Upper lobe of right lung (tissue), 1 donor: ENCODE results near the gene TOP1. TPM values are rescaled to one million over a fixed set of nuclear protein-coding genes. Genes with fewer than 3 reads are reported as not detected.

Experiments used
- ATAC-seq: fragments of 200-7000 bp; cut with Tn5 transposase; one replicate; pipeline ENCODE4 v1.9.1; 2020; ENCODE audit warnings: mild to moderate bottlenecking, moderate library complexity
- DNase-seq: peaks from one replicate; pipeline ENCODE4 v3.0.0-alpha.2; 2020
- H3K27ac ChIP-seq: fragments of 200-600 bp; one replicate; pipeline ENCODE4 v1.8.0; 2022
- H3K27me3 ChIP-seq: fragments of 200-600 bp; one replicate; pipeline ENCODE4 v1.8.0; 2022; ENCODE audit warnings: mild to moderate bottlenecking
- H3K36me3 ChIP-seq: fragments of 200-600 bp; one replicate; pipeline ENCODE4 v1.8.0; 2022
- H3K4me1 ChIP-seq: fragments of 200-600 bp; one replicate; pipeline ENCODE4 v1.8.0; 2022
- H3K4me3 ChIP-seq: fragments of 200-600 bp; one replicate; pipeline ENCODE4 v1.8.0; 2022; ENCODE audit warnings: mild to moderate bottlenecking
- H3K9me3 ChIP-seq: fragments of 200-600 bp; one replicate; pipeline ENCODE4 v1.8.0; 2022
- intact Hi-C: fragments of 100-400 bp; cut with DNase I; formaldehyde crosslinking; loops from one replicate; pipeline ENCODE4 v1.11.0; 2022
- total RNA-seq: library from RNA; stranded (reverse); fragmentation: NEBNext Ultra II Directional; extraction: Animal tissue kit (Norgen Biotek cat#: 25700); gene quantifications from one replicate; pipeline ENCODE4 v1.2.1, GENCODE V29; 2021
- TF ChIP-seq, protein P1 (sequence below): fragments of 200-600 bp; IDR thresholded peaks from one replicate; pipeline ENCODE4 v1.8.0; 2022; ENCODE audit warnings: antibody characterized with exemption
- donor health status: DM: no; HTN: yes; CAD: no; lungs with severe emphysema.

The TOP1 gene
- total RNA-seq, 1 donor from 2014 or later: 67.6 TPM

DNA sequence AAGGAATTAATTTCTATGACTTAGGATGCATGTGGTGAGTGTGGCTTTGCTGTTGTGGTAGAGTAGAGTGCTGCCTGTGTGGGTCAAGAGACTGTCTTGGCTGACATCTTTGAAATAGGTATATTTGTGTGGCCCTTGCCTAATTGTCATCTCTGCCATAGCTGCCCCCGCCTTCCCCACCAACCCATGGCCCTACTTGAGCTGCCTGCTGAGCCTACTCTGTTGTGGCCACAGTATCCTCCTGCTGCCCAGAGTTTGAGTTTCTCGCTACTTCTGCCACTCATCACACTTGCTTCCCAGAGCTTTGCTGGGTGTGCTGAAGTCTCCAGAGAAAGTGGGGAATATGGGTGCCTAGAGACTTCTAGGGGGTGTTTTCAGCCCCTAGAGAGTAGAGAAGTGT lies 116.7 kb downstream of the TOP1 start:
- ATAC-seq (no peak), DNase-seq (no peak)
- Histone ChIP-seq H3K4me3 (no peak overlapping the region), H3K9me3 (no peaks in the 10 kb centered on the region), H3K27ac (peak overlapping the region; percentile 70), H3K4me1 (peaks cover 99% of the 10 kb centered on the region), H3K36me3 (no peaks in the 10 kb centered on the region), H3K27me3 (no peaks in the 10 kb centered on the region)
- intact Hi-C loops: no loop called here
- TF ChIP-seq, protein P1, sequence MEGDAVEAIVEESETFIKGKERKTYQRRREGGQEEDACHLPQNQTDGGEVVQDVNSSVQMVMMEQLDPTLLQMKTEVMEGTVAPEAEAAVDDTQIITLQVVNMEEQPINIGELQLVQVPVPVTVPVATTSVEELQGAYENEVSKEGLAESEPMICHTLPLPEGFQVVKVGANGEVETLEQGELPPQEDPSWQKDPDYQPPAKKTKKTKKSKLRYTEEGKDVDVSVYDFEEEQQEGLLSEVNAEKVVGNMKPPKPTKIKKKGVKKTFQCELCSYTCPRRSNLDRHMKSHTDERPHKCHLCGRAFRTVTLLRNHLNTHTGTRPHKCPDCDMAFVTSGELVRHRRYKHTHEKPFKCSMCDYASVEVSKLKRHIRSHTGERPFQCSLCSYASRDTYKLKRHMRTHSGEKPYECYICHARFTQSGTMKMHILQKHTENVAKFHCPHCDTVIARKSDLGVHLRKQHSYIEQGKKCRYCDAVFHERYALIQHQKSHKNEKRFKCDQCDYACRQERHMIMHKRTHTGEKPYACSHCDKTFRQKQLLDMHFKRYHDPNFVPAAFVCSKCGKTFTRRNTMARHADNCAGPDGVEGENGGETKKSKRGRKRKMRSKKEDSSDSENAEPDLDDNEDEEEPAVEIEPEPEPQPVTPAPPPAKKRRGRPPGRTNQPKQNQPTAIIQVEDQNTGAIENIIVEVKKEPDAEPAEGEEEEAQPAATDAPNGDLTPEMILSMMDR: no peak

DNA sequence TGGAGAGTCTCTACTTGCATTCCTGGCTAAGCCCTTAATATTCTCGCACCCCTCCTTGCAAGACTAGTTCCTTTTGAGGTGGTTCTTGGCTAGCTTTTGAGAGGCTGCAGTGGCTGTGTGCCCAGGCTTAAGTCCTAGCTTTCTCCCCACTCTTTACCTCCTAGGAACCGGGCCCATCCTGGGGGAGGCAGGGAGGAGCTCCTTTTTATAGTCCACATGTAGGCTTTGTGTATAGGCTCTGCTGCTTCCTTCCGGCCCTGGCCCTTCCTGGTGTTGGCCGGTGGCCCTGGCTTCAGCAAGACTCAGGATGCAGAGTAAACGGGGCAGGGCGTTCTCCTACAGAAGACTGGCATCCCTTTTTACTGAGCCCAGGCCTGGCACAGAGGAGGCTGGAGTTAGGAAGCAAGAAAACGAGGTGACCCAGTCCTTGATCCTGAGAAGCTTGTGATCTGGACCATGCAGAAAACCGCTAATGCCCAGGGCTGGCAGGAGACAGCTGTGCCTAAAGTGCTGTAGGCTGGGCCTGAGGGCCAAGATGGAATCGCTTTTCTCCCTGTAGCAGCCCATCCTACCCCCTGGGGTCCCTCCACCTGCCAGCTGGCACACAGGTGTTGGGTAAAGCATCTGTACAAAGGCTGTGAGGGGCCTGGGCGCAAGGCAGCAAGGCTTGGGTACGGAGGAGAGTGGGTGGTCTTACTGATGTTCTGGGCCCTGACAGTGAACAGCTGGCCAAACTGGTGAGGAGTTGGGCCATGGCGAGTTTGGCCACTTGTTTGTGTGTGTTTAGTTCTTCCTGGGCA lies 117.4 kb downstream of the TOP1 start:
- no peak overlapping the region for H3K4me3 ChIP-seq
- H3K36me3 ChIP-seq: no peaks in the 10 kb centered on the region
- peaks cover 99% of the 10 kb centered on the region for H3K4me1 ChIP-seq
- intact Hi-C loops: no loop called here
- TF ChIP-seq, protein P1: no peak
- peak; percentile 63 for ATAC-seq
- no peaks in the 10 kb centered on the region for H3K27me3 ChIP-seq
- no peaks in the 10 kb centered on the region for H3K9me3 ChIP-seq
- peak overlapping the region; percentile 70 for H3K27ac ChIP-seq
- DNase-seq: peak; percentile 73

DNA sequence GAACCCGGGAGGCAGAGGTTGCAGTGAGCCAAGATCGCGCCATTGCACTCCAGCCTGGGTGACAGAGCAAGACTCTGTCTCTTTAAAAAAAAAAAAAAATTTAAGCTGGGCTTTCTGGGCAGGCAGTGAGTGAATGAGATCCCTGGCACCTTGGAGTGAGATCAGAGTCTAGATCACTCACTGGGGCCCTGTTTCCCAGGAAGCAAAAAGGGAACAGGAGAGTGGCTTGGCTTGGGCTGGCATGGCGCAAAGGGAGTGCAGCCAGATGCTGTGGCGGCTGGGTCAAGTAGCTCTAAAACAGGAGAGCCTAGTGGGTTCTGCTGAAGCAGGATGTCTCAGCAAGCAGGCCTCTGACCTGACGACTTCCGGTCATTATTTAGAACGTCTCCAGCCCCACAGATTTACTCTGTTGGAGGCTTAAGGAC lies 119.2 kb downstream of the TOP1 start:
- TF ChIP-seq, protein P1: no peak
- H3K4me1 ChIP-seq: peaks cover 97% of the 10 kb centered on the region
- H3K27me3 ChIP-seq: no peaks in the 10 kb centered on the region
- peak overlapping the region; percentile 70 for H3K27ac ChIP-seq
- no peaks in the 10 kb centered on the region for H3K36me3 ChIP-seq
- no peak overlapping the region for H3K4me3 ChIP-seq
- ATAC-seq (no peak), DNase-seq (no peak)
- intact Hi-C loops: no loop called here
- H3K9me3 ChIP-seq: no peaks in the 10 kb centered on the region

DNA sequence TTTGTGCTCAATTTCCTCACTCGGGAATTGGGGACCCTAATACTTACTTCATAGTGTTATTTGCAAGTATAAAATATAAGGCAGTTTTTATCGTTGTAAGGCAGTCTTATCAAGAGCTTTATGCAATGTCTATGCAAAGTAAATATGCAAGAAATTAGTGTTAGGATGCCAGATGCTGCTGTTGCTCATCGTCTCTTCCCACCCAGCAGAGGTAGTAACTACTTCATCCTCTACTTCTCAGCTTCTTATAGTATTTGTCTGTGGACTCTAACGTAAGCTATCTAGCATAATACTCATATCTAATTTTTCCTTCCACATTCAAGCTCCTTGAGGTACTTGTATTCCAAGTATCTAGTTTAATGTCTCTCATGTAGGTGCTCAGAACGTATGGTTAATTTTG lies 120.3 kb downstream of the TOP1 start:
- intact Hi-C loops: no loop called here
- DNase-seq (no peak), ATAC-seq (no peak)
- no peak overlapping the region for H3K4me3 ChIP-seq
- peak overlapping the region; percentile 70 for H3K27ac ChIP-seq
- H3K9me3 ChIP-seq: no peaks in the 10 kb centered on the region
- H3K4me1 ChIP-seq: peaks cover 94% of the 10 kb centered on the region
- TF ChIP-seq, protein P1: no peak
- H3K27me3 ChIP-seq: no peaks in the 10 kb centered on the region
- H3K36me3 ChIP-seq: no peaks in the 10 kb centered on the region

DNA sequence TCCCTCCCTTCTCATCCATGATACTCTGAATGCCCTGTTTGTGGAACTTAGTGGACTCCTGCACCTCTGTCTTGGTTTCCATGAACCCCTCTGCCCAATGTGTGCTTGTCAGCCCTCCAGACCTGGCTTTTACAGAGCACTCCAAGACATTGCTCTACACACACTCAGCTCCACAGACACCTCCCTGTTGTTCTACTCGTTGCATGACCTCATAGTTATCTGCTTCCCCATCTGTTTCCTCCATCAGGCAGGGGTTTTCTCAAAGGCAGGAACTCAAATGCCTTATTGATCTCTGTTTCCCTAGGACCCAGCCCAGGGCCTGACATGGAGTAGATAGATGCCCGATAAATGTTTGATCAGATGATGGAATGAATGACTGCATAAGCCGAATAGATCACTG lies 122.0 kb downstream of the TOP1 start:
- H3K4me3 ChIP-seq: no peak overlapping the region
- peaks cover 92% of the 10 kb centered on the region for H3K4me1 ChIP-seq
- peak overlapping the region; percentile 68 for H3K27ac ChIP-seq
- no peak for DNase-seq
- intact Hi-C loops: no loop called here
- H3K9me3 ChIP-seq: no peaks in the 10 kb centered on the region
- ATAC-seq: peak; percentile 6
- TF ChIP-seq, protein P1: no peak
- no peaks in the 10 kb centered on the region for H3K27me3 ChIP-seq
- no peaks in the 10 kb centered on the region for H3K36me3 ChIP-seq
